Heart left ventricle (tissue), 16 donors: ENCODE results near the gene TRPT1. TPM values are rescaled to one million over a fixed set of nuclear protein-coding genes. Genes with fewer than 3 reads are reported as not detected.

Experiments used
- ATAC-seq, 4 donors: fragments of 200-7000 bp; cut with Tn5 transposase; one replicate each; pipeline ENCODE4 v1.9.1; 2020 to 2022; ENCODE audit warnings: moderate library complexity in 4 of 4, mild to moderate bottlenecking in 3 of 4, moderate number of reproducible peaks in 1 of 4
- DNase-seq, 5 donors: peaks; one replicate each; pipeline ENCODE4 v3.0.0-alpha.2; 2020
- H3K27ac ChIP-seq, 12 donors: fragments of 200-600 bp; sonication (generic) in 4 of 12; one replicate each; pipeline versions ENCODE4 v1.5.0 to v1.8.0; 2016 to 2022; ENCODE audit warnings: mild to moderate bottlenecking in 2 of 12
- H3K27me3 ChIP-seq, 9 donors: fragments of 200-600 bp; sonication (generic) in 2 of 9; one replicate each; pipeline versions ENCODE4 v1.5.1 to v1.8.0; 2016 to 2022; ENCODE audit warnings: mild to moderate bottlenecking in 3 of 9
- H3K36me3 ChIP-seq, 9 donors: fragments of 200-600 bp; sonication (generic) in 2 of 9; one replicate each; pipeline versions ENCODE4 v1.5.0 to v1.8.0; 2018 to 2022; ENCODE audit warnings: mild to moderate bottlenecking in 2 of 9
- H3K4me1 ChIP-seq, 12 donors: fragments of 200-600 bp; sonication (generic) in 4 of 12; one replicate each; pipeline versions ENCODE4 v1.5.0 to v1.8.0; 2016 to 2022; ENCODE audit warnings: mild to moderate bottlenecking in 3 of 12
- H3K4me3 ChIP-seq, 12 donors: fragments of 200-600 bp; sonication (generic) in 4 of 12; one replicate each; pipeline versions ENCODE4 v1.5.0 to v1.8.0; 2017 to 2022; ENCODE audit warnings: mild to moderate bottlenecking in 9 of 12, moderate library complexity in 4 of 12
- H3K9me3 ChIP-seq, 12 donors: fragments of 200-600 bp; sonication (generic) in 4 of 12; one replicate each; pipeline versions ENCODE4 v1.5.0 to v1.8.0; 2016 to 2022; ENCODE audit warnings: mild to moderate bottlenecking in 1 of 12
- POLR2A ChIP-seq, 2 donors: fragments of 450-650 bp; IDR thresholded peaks; one replicate each; pipeline ENCODE4 v1.6.1; 2017; ENCODE audit warnings: antibody characterized with exemption in 2 of 2, mild to moderate bottlenecking in 2 of 2, moderate library complexity in 2 of 2
- WGBS, 4 donors: extraction: QIAGEN DNeasy Blood & Tissue Kit in 2 of 4; methylation state at CpG; one replicate each; pipeline versions ENCODE4 v1.1.5 to v1.1.7; 2013 to 2018; 5-methylcytosine and 5-hydroxymethylcytosine counted together
- intact Hi-C, 10 donors: fragments of 100-400 bp; cut with DNase I; formaldehyde crosslinking; loops; one replicate each; pipeline versions ENCODE4 v1.11.1 to v1.14.2; 2022
- polyA plus RNA-seq, 2 donors: library from polyadenylated mRNA; stranded (reverse); fragments of 200-250 nt; gene quantifications; one replicate each; pipeline ENCODE4 v1.2.3, GENCODE V29; 2013
- total RNA-seq, 9 donors: library from RNA; depleted of rRNA in 2 of 9; stranded (reverse); fragments of >200 nt in 2 of 9; fragmentation: NEBNext Ultra II Directional in 3 of 9; extraction: Animal tissue kit (Norgen Biotek cat#: 25700) in 3 of 9; gene quantifications; one replicate each; pipeline versions ENCODE4 v1.1.0 to v1.2.4, GENCODE V29; 2016 to 2023
- TF ChIP-seq, protein P1 (sequence below), 12 donors: fragments of 200-600 bp; sonication (generic) in 4 of 12; IDR thresholded peaks; one replicate each; pipeline versions ENCODE4 v1.5.0 to v1.8.0; 2018 to 2022; ENCODE audit warnings: antibody characterized with exemption in 12 of 12, mild to moderate bottlenecking in 5 of 12
- donor health status: ischemic (EF 13 %, LVEDD 7.1; RV severe dilation, severe dysfunction).
- donor health status: healthy with polysubstance abuse.
- donor health status: DM: no; HTN: yes; CAD: no.
- donor health status: DM: no; HTN: no; CAD: no.
- donor health status: ischemic (EF 25% LVEDD 6.9; RV normal size, moderate dysfunction).
- donor health status: ischemic (EF 25% LVEDD 5.7; RV mildly dilated, moderate dysfunction).
- donor health status: healthy.
- donor health status: DM: yes; HTN: yes; CAD: no.
- donor health status: ischemic (EF 35%, LVEDD 5.7; RV mildly dilated, moderate dysfunction).
- donor health status: nonischemic (EF 11% LVEDD 7.7; RV severe dilation, severe dysfunction).
- donor health status: DM: yes; HTN: yes; CAD: no.
- donor health status: PGD.
- donor health status: ischemic (EF 29% LVEDD 5.4; RV normal size, mild dysfunction).
- donor health status: nonischemic (EF 23%, LVEDD 6.1; RV moderate dilation, normal function).

TRPT1 gene
- total and polyA plus RNA-seq, 11 donors, result 51.2 to 146 (median 65.3) TPM

DNA sequence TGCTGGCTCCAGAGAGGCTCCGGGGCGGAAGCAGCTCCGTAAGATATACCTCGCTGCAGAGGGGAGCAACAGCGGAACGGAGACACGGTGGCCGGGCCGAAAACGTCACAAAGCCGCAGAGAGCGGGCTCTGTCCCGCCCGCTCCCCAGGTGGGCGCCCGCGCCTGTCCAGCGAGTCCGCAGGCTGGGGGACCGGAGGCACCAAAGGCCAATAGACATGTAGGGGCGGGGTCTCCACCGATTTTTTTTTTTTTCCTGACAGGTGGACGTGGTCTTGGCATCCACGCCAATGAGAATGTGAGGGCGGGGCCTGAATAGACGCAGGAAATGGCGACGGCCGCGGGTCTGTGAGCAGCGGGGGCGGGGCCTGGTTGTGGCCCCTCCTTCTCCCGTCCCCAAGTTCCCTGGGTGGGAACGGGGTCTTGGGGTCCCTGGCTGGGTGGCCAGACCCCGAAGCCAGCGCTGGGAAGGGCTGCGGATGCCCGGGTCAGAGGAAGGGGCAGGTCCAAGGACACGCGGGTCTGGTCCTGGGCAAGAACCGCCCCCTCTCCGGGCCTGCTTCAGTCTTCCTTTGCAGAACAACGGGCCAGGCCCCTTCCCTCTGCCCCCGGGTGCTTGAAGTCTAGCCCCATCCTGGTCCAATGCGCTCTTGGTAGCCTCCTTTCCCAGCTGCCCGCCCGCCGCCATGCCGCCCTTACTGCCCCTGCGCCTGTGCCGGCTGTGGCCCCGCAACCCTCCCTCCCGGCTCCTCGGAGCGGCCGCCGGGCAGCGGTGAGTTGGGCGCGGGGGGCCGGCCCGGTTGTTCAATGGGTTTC lies 4.4 kb upstream of the TRPT1 start, which contains the start of gene DNAJC4:
DNAJC4 (plus strand) TSS at position 378 of the 814 bp plus-strand sequence; CDS start at position 685, 307 bp downstream.
- Histone ChIP-seq H3K27me3 (no peaks in the 10 kb centered on the region), H3K4me3 (peak within 1 kb of the TSS; percentile 48 to 86 (median 78)), H3K36me3 (no peaks in the 10 kb centered on the region), H3K4me1 (peaks cover 3 to 73% (median 52%) of the 10 kb centered on the region in 12 donors), H3K9me3 (no peaks in the 10 kb centered on the region), H3K27ac (peak within 1 kb of the TSS; percentile 92 to 98 (median 98))
- ATAC-seq, result peak; percentile 63 to 78 (median 67)
- TF ChIP-seq, protein P1, sequence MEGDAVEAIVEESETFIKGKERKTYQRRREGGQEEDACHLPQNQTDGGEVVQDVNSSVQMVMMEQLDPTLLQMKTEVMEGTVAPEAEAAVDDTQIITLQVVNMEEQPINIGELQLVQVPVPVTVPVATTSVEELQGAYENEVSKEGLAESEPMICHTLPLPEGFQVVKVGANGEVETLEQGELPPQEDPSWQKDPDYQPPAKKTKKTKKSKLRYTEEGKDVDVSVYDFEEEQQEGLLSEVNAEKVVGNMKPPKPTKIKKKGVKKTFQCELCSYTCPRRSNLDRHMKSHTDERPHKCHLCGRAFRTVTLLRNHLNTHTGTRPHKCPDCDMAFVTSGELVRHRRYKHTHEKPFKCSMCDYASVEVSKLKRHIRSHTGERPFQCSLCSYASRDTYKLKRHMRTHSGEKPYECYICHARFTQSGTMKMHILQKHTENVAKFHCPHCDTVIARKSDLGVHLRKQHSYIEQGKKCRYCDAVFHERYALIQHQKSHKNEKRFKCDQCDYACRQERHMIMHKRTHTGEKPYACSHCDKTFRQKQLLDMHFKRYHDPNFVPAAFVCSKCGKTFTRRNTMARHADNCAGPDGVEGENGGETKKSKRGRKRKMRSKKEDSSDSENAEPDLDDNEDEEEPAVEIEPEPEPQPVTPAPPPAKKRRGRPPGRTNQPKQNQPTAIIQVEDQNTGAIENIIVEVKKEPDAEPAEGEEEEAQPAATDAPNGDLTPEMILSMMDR (IDR thresholded peaks at IDR 0.05), result no peak
- peak in 1 of 2 donors; percentile 57 for TF ChIP-seq POLR2A (IDR thresholded peaks at IDR 0.05)
- intact Hi-C loops, result no loop called here
- whole genome bisulfite sequencing, 4 donors, result 0 to 1% (median 1%) methylated on average over 47 to 62 of the region's 62 CpGs
- DNase-seq, result peak; percentile 94 to 95 (median 94)

DNA sequence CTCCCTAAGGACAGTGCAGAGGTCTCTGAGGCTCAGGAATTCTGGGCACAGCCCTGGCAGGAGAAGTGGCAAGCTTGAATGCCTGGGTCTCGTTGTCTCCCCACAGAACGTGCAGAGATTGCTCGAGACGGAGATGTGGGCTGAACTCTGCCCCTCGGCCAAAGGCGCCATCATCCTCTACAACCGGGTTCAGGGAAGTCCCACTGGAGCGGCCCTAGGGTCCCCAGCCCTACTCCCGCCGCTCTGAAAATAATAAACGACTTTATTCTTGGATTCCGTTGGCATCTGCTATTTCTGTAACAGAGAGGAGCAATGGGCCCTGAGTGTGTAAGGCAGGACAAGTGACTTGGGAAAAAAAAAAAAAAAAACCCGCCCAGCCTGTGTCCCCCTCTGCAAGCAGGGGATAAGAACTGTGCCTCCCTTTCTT lies 3.8 kb upstream of the TRPT1 start:
- intact Hi-C loops, result loop anchor here in 1 of 10 donors (5.0 kb wide), 1 partner anchor 42 kb away; the partner anchor contains the start of gene STIP1
- Histone ChIP-seq H3K27ac (peak overlapping the region; percentile 92 to 98 (median 98)), H3K9me3 (no peaks in the 10 kb centered on the region), H3K4me1 (peaks cover 3 to 73% (median 53%) of the 10 kb centered on the region in 12 donors), H3K36me3 (no peaks in the 10 kb centered on the region), H3K27me3 (no peaks in the 10 kb centered on the region), H3K4me3 (peak overlapping the region; percentile 48 to 86 (median 78))
- ATAC-seq (no peak), DNase-seq (peak in 2 of 5 donors; percentile 28 to 47)
- WGBS, 4 donors, result 15 to 33% (median 31%) methylated on average over 6 to 13 of the region's 13 CpGs
- TF ChIP-seq POLR2A (IDR thresholded peaks at IDR 0.05), result no peak
- TF ChIP-seq, protein P1 (IDR thresholded peaks at IDR 0.05), result no peak

DNA sequence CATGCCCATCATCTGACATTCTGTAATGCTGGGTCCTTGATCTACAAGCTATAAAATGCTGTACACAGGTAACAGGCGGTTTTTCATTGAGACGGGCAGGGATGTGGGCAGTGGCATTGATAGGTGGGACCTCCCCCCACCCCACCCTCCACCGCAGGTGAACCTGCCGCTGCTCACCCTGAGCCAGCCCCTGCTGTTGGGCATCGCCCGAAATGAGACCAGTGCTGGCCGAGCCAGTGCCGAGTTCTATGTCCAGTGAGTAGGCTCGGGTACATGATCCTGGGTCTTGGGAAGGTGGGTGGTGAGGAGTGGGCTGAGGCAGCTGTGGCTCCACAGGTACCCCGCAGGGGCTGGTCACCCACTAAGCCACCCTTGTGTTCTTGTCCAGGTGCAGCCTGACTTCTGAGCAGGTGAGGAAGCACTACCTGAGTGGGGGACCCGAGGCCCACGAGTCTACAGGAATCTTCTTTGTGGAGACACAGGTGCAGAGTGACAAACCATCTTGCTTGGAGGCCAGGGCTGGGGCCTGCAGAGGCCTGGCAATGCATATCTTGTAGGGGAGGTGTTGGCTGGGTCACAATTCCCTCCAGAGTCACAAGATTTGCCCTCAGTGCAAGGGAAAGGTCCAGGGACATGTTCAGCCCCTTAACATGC lies 3.2 kb upstream of the TRPT1 start:
- Histone ChIP-seq H3K4me3 (peak overlapping the region in 5 of 12 donors; percentile 68 to 86 (median 76)), H3K36me3 (peaks cover 0 to 2% (median 0%) of the 10 kb centered on the region in 9 donors), H3K9me3 (no peaks in the 10 kb centered on the region), H3K27ac (peak overlapping the region in 11 of 12 donors; percentile 92 to 98 (median 97)), H3K27me3 (no peaks in the 10 kb centered on the region), H3K4me1 (peaks cover 3 to 75% (median 54%) of the 10 kb centered on the region in 12 donors)
- DNase-seq (peak in 3 of 5 donors; percentile 9 to 37 (median 25)), ATAC-seq (no peak)
- TF ChIP-seq, protein P1 (IDR thresholded peaks at IDR 0.05), result no peak
- no peak for TF ChIP-seq POLR2A (IDR thresholded peaks at IDR 0.05)
- intact Hi-C loops, result loop anchor here in 1 of 10 donors (5.0 kb wide), 1 partner anchor 42 kb away; the partner anchor contains the start of gene STIP1
- WGBS, 4 donors, result 87 to 91% (median 90%) methylated on average over 8 to 12 of the region's 12 CpGs
